ENCODE results near the gene CLDN6. TPM values are rescaled to one million over a fixed set of nuclear protein-coding genes. Genes with fewer than 3 reads are reported as not detected.

The CLDN6 gene
- total and polyA plus RNA-seq, 7 experiments from 2014 or later: not detected

GRCh38 chr16:3030222-3031212 is 12.5 kb upstream of the CLDN6 start:
- Mint-ChIP-seq H3K9me3 (no peaks in the 10 kb centered on the region), H3K4me3 (peak overlapping the region in 9 of 10 donors; percentile 50 to 82 (median 71)), H3K27me3 (peaks cover 36 to 55% (median 43%) of the 10 kb centered on the region in 5 donors), H3K36me3 (peaks cover 0 to 11% (median 0%) of the 10 kb centered on the region in 5 donors), H3K27ac (peak overlapping the region in 3 of 9 donors; percentile 26 to 53 (median 40)), H3K4me1 (peaks cover 15 to 35% (median 25%) of the 10 kb centered on the region in 7 donors)
- ATAC-seq (no peak), DNase-seq (no peak)
- Histone ChIP-seq H3K27me3 (ENCODE audit: control insufficient read depth in 2 of 2, insufficient read depth in 2 of 2, low read length in 2 of 2) (peaks cover 8 to 11% of the 10 kb centered on the region in 2 donors), H3K4me1 (ENCODE audit: control insufficient read depth in 2 of 2, insufficient read depth in 2 of 2, low read length in 2 of 2) (peaks cover 18% of the 10 kb centered on the region in 2 donors), H3K36me3 (ENCODE audit: control insufficient read depth in 2 of 3, insufficient read depth in 3 of 3, low read length in 3 of 3) (peaks cover 0 to 20% (median 0%) of the 10 kb centered on the region in 3 experiments), H3K4me3 (ENCODE audit: low read length) (no peak overlapping the region), H3K27ac (ENCODE audit: low read depth, low read length) (no peak overlapping the region), H3K9me3 (ENCODE audit: control insufficient read depth in 2 of 3, low read length in 3 of 3) (no peaks in the 10 kb centered on the region)
- ChIA-PET CTCF (interaction anchor here (0.6 to 9.2 kb wide), 10 partner anchors 8 to 573 kb away, joined by 3 to 98 read pairs (median 6); partner anchors contain the start of gene ZNF213), POLR2A (interaction anchor here (0.7 to 2.7 kb wide), 11 partner anchors 9 to 135 kb away, joined by 3 to 10 read pairs (median 6); partner anchors contain the start of genes MMP25, TNFRSF12A and ZNF213)
- intact Hi-C loops (cut with micrococcal nuclease): loop anchor here (1.0 to 2.0 kb wide), 6 partner anchors 14 to 136 kb away; no protein-coding TSS in a partner anchor

- intact Hi-C loops (cut with micrococcal nuclease): loop anchor here (2.0 to 10.0 kb wide), 5 partner anchors 15 to 495 kb away; partner anchors contain the start of genes CEMP1 (in 1 of the 2) and PDPK1 (in 1 of the 2)
- ChIA-PET POLR2A (interaction anchor here (0.6 to 1.9 kb wide), 11 partner anchors 9 to 415 kb away, joined by 3 to 8 read pairs (median 4); partner anchors contain the start of genes TNFRSF12A and ZNF213), CTCF (interaction anchor here (0.6 to 9.2 kb wide), 8 partner anchors 9 to 105 kb away, joined by 3 to 98 read pairs (median 11); partner anchors contain the start of genes CLDN6, TNFRSF12A and ZNF213)
- no peak overlapping the region for H3K27ac ChIP-seq (ENCODE audit: low read depth, low read length)
- Mint-ChIP-seq H3K27me3 (peaks cover 32 to 48% (median 36%) of the 10 kb centered on the region in 5 donors), H3K4me1 (peaks cover 15 to 35% (median 25%) of the 10 kb centered on the region in 7 donors), H3K9me3 (no peaks in the 10 kb centered on the region), H3K4me3 (peak overlapping the region; percentile 50 to 82 (median 70)), H3K27ac (peak overlapping the region in 3 of 9 donors; percentile 26 to 60 (median 40)), H3K36me3 (peaks cover 0 to 11% (median 0%) of the 10 kb centered on the region in 5 donors)
- H3K27me3 ChIP-seq (ENCODE audit: control insufficient read depth in 2 of 2, insufficient read depth in 2 of 2, low read length in 2 of 2): peaks cover 6 to 9% of the 10 kb centered on the region in 2 donors
- peaks cover 18% of the 10 kb centered on the region in 2 donors for H3K4me1 ChIP-seq (ENCODE audit: control insufficient read depth in 2 of 2, insufficient read depth in 2 of 2, low read length in 2 of 2)
- H3K9me3 ChIP-seq (ENCODE audit: control insufficient read depth in 2 of 3, low read length in 3 of 3): no peaks in the 10 kb centered on the region
- peak overlapping the region; percentile 43 for H3K4me3 ChIP-seq (ENCODE audit: low read length)
- ATAC-seq (peak; percentile 17), DNase-seq (peak in 1 of 9 donors; percentile 68)
- H3K36me3 ChIP-seq (ENCODE audit: control insufficient read depth in 2 of 3, insufficient read depth in 3 of 3, low read length in 3 of 3): peaks cover 0 to 20% (median 0%) of the 10 kb centered on the region in 3 experiments
Measured at GRCh38 chr16:3029491-3030221, 11.7 kb upstream of the CLDN6 start.

- Mint-ChIP-seq H3K36me3 (peaks cover 0 to 14% (median 3%) of the 10 kb centered on the region in 5 donors), H3K27ac (peak overlapping the region in 1 of 9 donors; percentile 52), H3K9me3 (no peaks in the 10 kb centered on the region), H3K27me3 (peaks cover 26 to 42% (median 30%) of the 10 kb centered on the region in 5 donors), H3K4me1 (peaks cover 20 to 38% (median 29%) of the 10 kb centered on the region in 7 donors), H3K4me3 (peak overlapping the region; percentile 27 to 81 (median 62))
- Histone ChIP-seq H3K27me3 (ENCODE audit: control insufficient read depth in 2 of 2, insufficient read depth in 2 of 2, low read length in 2 of 2) (peaks cover 6 to 7% of the 10 kb centered on the region in 2 donors), H3K4me3 (ENCODE audit: low read length) (no peak overlapping the region), H3K9me3 (ENCODE audit: control insufficient read depth in 2 of 3, low read length in 3 of 3) (no peaks in the 10 kb centered on the region), H3K4me1 (ENCODE audit: control insufficient read depth in 2 of 2, insufficient read depth in 2 of 2, low read length in 2 of 2) (peaks cover 18 to 22% of the 10 kb centered on the region in 2 donors), H3K36me3 (ENCODE audit: control insufficient read depth in 2 of 3, insufficient read depth in 3 of 3, low read length in 3 of 3) (peaks cover 0 to 20% (median 0%) of the 10 kb centered on the region in 3 experiments), H3K27ac (ENCODE audit: low read depth, low read length) (no peak overlapping the region)
- ChIA-PET POLR2A (interaction anchor here (0.5 to 2.3 kb wide), 20 partner anchors 9 to 1243 kb away, joined by 3 to 17 read pairs (median 3); partner anchors contain the start of genes TNFRSF12A and ZNF213), CTCF (interaction anchor here (0.6 to 9.2 kb wide), 19 partner anchors 10 to 225 kb away, joined by 3 to 98 read pairs (median 4); partner anchors contain the start of genes CLDN6, IL32, TNFRSF12A and ZNF213)
- DNase-seq: no peak
- intact Hi-C loops (cut with micrococcal nuclease): loop anchor here (1.0 to 10.0 kb wide), 5 partner anchors 9 to 494 kb away; partner anchors contain the start of genes CEMP1 (in 1 of the 2), PDPK1 (in 1 of the 2) and TNFRSF12A (in 1 of the 2)
- no peak for ATAC-seq
Measured at GRCh38 chr16:3028716-3029319, 10.8 kb upstream of the CLDN6 start.

- H3K27ac Mint-ChIP-seq: peak overlapping the region in 3 of 9 donors; percentile 25 to 65 (median 43)
- no peak overlapping the region for H3K27ac ChIP-seq (ENCODE audit: low read depth, low read length)
- peaks cover 19 to 35% (median 23%) of the 10 kb centered on the region in 5 donors for H3K27me3 Mint-ChIP-seq
- CTCF ChIA-PET: interaction anchor here (0.6 to 9.2 kb wide), 23 partner anchors 9 to 226 kb away, joined by 3 to 98 read pairs (median 4); partner anchors contain the start of genes CLDN6, IL32, TNFRSF12A and ZNF213
- peaks cover 0 to 14% (median 3%) of the 10 kb centered on the region in 5 donors for H3K36me3 Mint-ChIP-seq
- H3K4me3 Mint-ChIP-seq: peak overlapping the region in 9 of 10 donors; percentile 16 to 81 (median 66)
- peaks cover 20 to 41% (median 36%) of the 10 kb centered on the region in 7 donors for H3K4me1 Mint-ChIP-seq
- H3K27me3 ChIP-seq (ENCODE audit: control insufficient read depth in 2 of 2, insufficient read depth in 2 of 2, low read length in 2 of 2): peaks cover 5 to 6% of the 10 kb centered on the region in 2 donors
- intact Hi-C loops (cut with micrococcal nuclease): loop anchor here (1.0 to 10.0 kb wide), 5 partner anchors 8 to 493 kb away; partner anchors contain the start of genes CEMP1 (in 1 of the 2), PDPK1 (in 1 of the 2) and TNFRSF12A (in 1 of the 2)
- POLR2A ChIA-PET: interaction anchor here (0.5 to 2.3 kb wide), 18 partner anchors 8 to 1243 kb away, joined by 3 to 17 read pairs (median 3); partner anchors contain the start of genes TNFRSF12A and ZNF213
- H3K4me3 ChIP-seq (ENCODE audit: low read length): no peak overlapping the region
- peaks cover 0 to 20% (median 0%) of the 10 kb centered on the region in 3 experiments for H3K36me3 ChIP-seq (ENCODE audit: control insufficient read depth in 2 of 3, insufficient read depth in 3 of 3, low read length in 3 of 3)
- no peaks in the 10 kb centered on the region for H3K9me3 Mint-ChIP-seq
- peak; percentile 69 for ATAC-seq
- no peaks in the 10 kb centered on the region for H3K9me3 ChIP-seq (ENCODE audit: control insufficient read depth in 2 of 3, low read length in 3 of 3)
- peaks cover 25 to 28% of the 10 kb centered on the region in 2 donors for H3K4me1 ChIP-seq (ENCODE audit: control insufficient read depth in 2 of 2, insufficient read depth in 2 of 2, low read length in 2 of 2)
- peak; percentile 66 to 89 (median 82) for DNase-seq
Measured at GRCh38 chr16:3027983-3028715, 10.2 kb upstream of the CLDN6 start.

- ATAC-seq (no peak), DNase-seq (no peak)
- CTCF ChIA-PET: interaction anchor here (0.7 to 9.2 kb wide), 14 partner anchors 8 to 367 kb away, joined by 3 to 98 read pairs (median 6); partner anchors contain the start of genes CLDN6, IL32 and TNFRSF12A
- Histone ChIP-seq H3K4me3 (ENCODE audit: low read length) (no peak overlapping the region), H3K4me1 (ENCODE audit: control insufficient read depth in 2 of 2, insufficient read depth in 2 of 2, low read length in 2 of 2) (peaks cover 31 to 35% of the 10 kb centered on the region in 2 donors), H3K36me3 (ENCODE audit: control insufficient read depth in 2 of 3, insufficient read depth in 3 of 3, low read length in 3 of 3) (peaks cover 0 to 20% (median 0%) of the 10 kb centered on the region in 3 experiments), H3K27ac (ENCODE audit: low read depth, low read length) (no peak overlapping the region), H3K9me3 (ENCODE audit: control insufficient read depth in 2 of 3, low read length in 3 of 3) (no peaks in the 10 kb centered on the region), H3K27me3 (ENCODE audit: control insufficient read depth in 2 of 2, insufficient read depth in 2 of 2, low read length in 2 of 2) (peaks cover 5 to 6% of the 10 kb centered on the region in 2 donors)
- peaks cover 12 to 28% (median 16%) of the 10 kb centered on the region in 5 donors for H3K27me3 Mint-ChIP-seq
- H3K9me3 Mint-ChIP-seq: no peaks in the 10 kb centered on the region
- peaks cover 0 to 14% (median 3%) of the 10 kb centered on the region in 5 donors for H3K36me3 Mint-ChIP-seq
- H3K4me3 Mint-ChIP-seq: peak overlapping the region in 2 of 10 donors; percentile 13 to 30
- POLR2A ChIA-PET: interaction anchor here (0.5 to 2.3 kb wide), 8 partner anchors 20 to 182 kb away, joined by 3 to 17 read pairs (median 4); partner anchors contain the start of gene ZNF213
- H3K4me1 Mint-ChIP-seq: peaks cover 27 to 48% (median 42%) of the 10 kb centered on the region in 7 donors
- no peak overlapping the region for H3K27ac Mint-ChIP-seq
- intact Hi-C loops (cut with micrococcal nuclease): loop anchor here in 1 of 2 donors (10.0 kb wide), 2 partner anchors 237 to 493 kb away; partner anchors contain the start of genes CEMP1 and PDPK1
Measured at GRCh38 chr16:3027489-3027795, 9.5 kb upstream of the CLDN6 start.
